GM19452 (cell line): ENCODE results near the gene XG.

Experiments
- ATAC-seq: cut with Tn5 transposase; IDR thresholded peaks from one replicate; pipeline ENCODE4 v1.9.1; 2021; ENCODE audit not compliant: unreplicated experiment

XG gene

GRCh38 chrX:2862404-2862803 is 110.6 kb downstream of the XG start:
- ATAC-seq = no peak

DNA sequence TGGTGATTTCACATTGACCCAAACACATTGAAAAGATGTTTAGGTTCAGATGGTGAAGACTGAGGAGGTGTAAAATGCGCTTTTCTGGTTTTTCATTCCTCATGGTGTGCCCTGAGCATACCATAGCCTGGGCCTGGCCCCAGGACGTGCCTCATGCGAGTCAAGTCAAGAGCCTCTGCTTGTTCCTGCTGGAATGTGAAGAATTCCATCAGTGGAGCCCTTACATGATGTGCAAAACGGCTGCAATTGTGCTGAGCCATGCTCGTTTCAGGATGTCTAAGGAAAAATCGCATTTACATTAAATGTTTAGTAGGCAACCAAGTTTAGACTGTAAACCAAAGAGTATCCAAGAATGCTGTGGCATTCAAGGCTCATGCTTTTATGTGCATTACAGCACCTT is 111.8 kb downstream of the XG start:
- ATAC-seq = no peak
